HCT116 (cell line): ENCODE data around the gene SAMD9. TPM values are rescaled to one million over a fixed set of nuclear protein-coding genes. Genes with fewer than 3 reads are reported as not detected.

Source experiments
- ATAC-seq: fragments of 200-7000 bp; cut with Tn5 transposase; 2 replicates; pipeline ENCODE4 v1.9.1; 2020; ENCODE audit warnings: mild to moderate bottlenecking, moderate library complexity
- BruUV-seq: library from RNA; stranded (reverse); fragments of 400-500 nt; replicated peaks from 2 replicates; lab custom pipeline; 2021; lab: Mats Ljungman, UMichigan
- CTCF ChIA-PET: fragments of 300-600 bp; sonication (Branson Sonifier 250); formaldehyde crosslinking; loops from one replicate; lab custom pipeline; 2021; ENCODE audit warnings: antibody characterized with exemption; lab: Charles Lee
- POLR2A ChIA-PET: fragments of 300-600, 350-600 bp; sonication (Branson Sonifier 250); formaldehyde crosslinking; loops from one replicate; lab custom pipeline; 2021; ENCODE audit warnings: antibody characterized with exemption; lab: Charles Lee
- RAD21 ChIA-PET, 2 experiments: fragments of 300-600 bp; sonication (Branson Sonifier 250); formaldehyde crosslinking; loops; one replicate each; lab custom pipeline; 2023; ENCODE audit warnings: low total read pairs in 2 of 2; ENCODE audit not compliant: uncharacterized antibody in 2 of 2, unreplicated experiment in 2 of 2, low non-redundant PET in 1 of 2; lab: Charles Lee
- DNase-seq: peaks from one replicate; pipeline ENCODE4 v3.0.0-alpha.2; 2010; ENCODE audit warnings: low read depth, low spot score
- H2AFZ ChIP-seq: fragments of 200-600 bp; shearing (Covaris generic), sonication (generic); 2 replicates; pipeline ENCODE4 v1.6.1; 2017; ENCODE audit warnings: low read depth, mixed run types, mixed read lengths, antibody characterized with exemption, low read length; ENCODE audit not compliant: poor library complexity, severe bottlenecking
- H3K27ac ChIP-seq: 2 replicates; pipeline ENCODE4 v1.5.1; 2012; ENCODE audit warnings: low read depth, low read length
- H3K27me3 ChIP-seq: fragments of 200-600 bp; sonication (generic); 2 replicates; pipeline ENCODE4 v1.6.1; 2016; ENCODE audit warnings: mixed run types, low read length, mixed read lengths; ENCODE audit not compliant: insufficient read depth
- H3K36me3 ChIP-seq, 2 experiments: fragments of 200-500 bp in 1 of 2; fragments of 200-600 bp in 1 of 2; sonication (Bioruptor generic) in 1 of 2; sonication (generic) in 1 of 2; 2 replicates each; pipeline versions ENCODE4 v1.5.1 to v1.6.1; 2014 to 2016; ENCODE audit warnings: low read length in 2 of 2, inconsistent platforms in 1 of 2, mixed read lengths in 1 of 2, mixed run types in 1 of 2; ENCODE audit not compliant: insufficient read depth in 2 of 2, control insufficient read depth in 1 of 2
- H3K4me1 ChIP-seq, 2 experiments: fragments of 200-600 bp in 1 of 2; sonication (generic) in 1 of 2; 2 replicates each; pipeline versions ENCODE4 v1.5.1 to v1.6.1; 2012 to 2017; ENCODE audit warnings: low read length in 2 of 2, inconsistent platforms in 1 of 2, mild to moderate bottlenecking in 1 of 2, mixed read lengths in 1 of 2, mixed run types in 1 of 2, moderate library complexity in 1 of 2; ENCODE audit not compliant: insufficient read depth in 2 of 2, control insufficient read depth in 1 of 2
- H3K4me2 ChIP-seq: fragments of 200-600 bp; sonication (generic); 2 replicates; pipeline ENCODE4 v1.6.1; 2017; ENCODE audit warnings: mixed run types, low read length, mixed read lengths
- H3K4me3 ChIP-seq, 2 experiments: fragments of 200-600 bp in 1 of 2; sonication (generic) in 1 of 2; replicated peaks in 1 of 2; 2 replicates each; pipeline ENCODE4 v1.5.1; 2011 to 2016; ENCODE audit warnings: low read length in 2 of 2, control low read depth in 1 of 2, low read depth in 1 of 2, mild to moderate bottlenecking in 1 of 2, mixed read lengths in 1 of 2, mixed run types in 1 of 2
- H3K79me2 ChIP-seq: fragments of 200-600 bp; sonication (generic); 2 replicates; pipeline ENCODE4 v1.6.1; 2017; ENCODE audit warnings: mild to moderate bottlenecking, mixed run types, low read length, moderate library complexity, mixed read lengths; ENCODE audit not compliant: insufficient read depth
- H3K9ac ChIP-seq: fragments of 200-600 bp; sonication (generic); 2 replicates; pipeline ENCODE4 v1.6.1; 2016; ENCODE audit warnings: low read length, mixed read lengths
- H3K9me2 ChIP-seq: fragments of 200-600 bp; sonication (generic), shearing (Covaris generic); 2 replicates; pipeline ENCODE4 v1.6.1; 2017; ENCODE audit warnings: mixed run types, mild to moderate bottlenecking, moderate library complexity; ENCODE audit not compliant: insufficient read depth
- H3K9me3 ChIP-seq, 2 experiments: fragments of 200-500 bp in 1 of 2; fragments of 200-600 bp in 1 of 2; sonication (Bioruptor generic) in 1 of 2; sonication (generic) in 1 of 2; 2 replicates each; pipeline ENCODE4 v1.6.1; 2014 to 2017; ENCODE audit warnings: low read length in 2 of 2, mixed read lengths in 2 of 2, inconsistent platforms in 1 of 2, low read depth in 1 of 2, mild to moderate bottlenecking in 1 of 2, mixed run types in 1 of 2, moderate library complexity in 1 of 2; ENCODE audit not compliant: control insufficient read depth in 1 of 2, insufficient read depth in 1 of 2
- H4K20me1 ChIP-seq: fragments of 200-600 bp; sonication (generic), shearing (Covaris generic); 2 replicates; pipeline ENCODE4 v1.6.1; 2017; ENCODE audit warnings: mixed run types, mild to moderate bottlenecking, moderate library complexity; ENCODE audit not compliant: insufficient read depth
- ATF3 ChIP-seq: IDR thresholded peaks from 2 replicates; pipeline ENCODE4 v1.6.1; 2012
- CBX3 ChIP-seq: IDR thresholded peaks from 2 replicates; pipeline ENCODE4 v1.6.1; 2012; ENCODE audit warnings: low read depth
- CTCF ChIP-seq, 3 experiments: fragments of 200-600 bp in 1 of 3; sonication (generic) in 1 of 3; IDR thresholded peaks in 2 of 3; conservative IDR thresholded peaks in 1 of 3; 2 replicates each; pipeline ENCODE4 v1.5.1; 2012 to 2017; ENCODE audit warnings: low read depth in 2 of 3, low read length in 2 of 3, antibody characterized with exemption in 1 of 3, borderline replicate concordance in 1 of 3, control low read depth in 1 of 3, mild to moderate bottlenecking in 1 of 3, mixed read lengths in 1 of 3, mixed run types in 1 of 3, moderate library complexity in 1 of 3; ENCODE audit not compliant: insufficient read depth in 1 of 3
- EGR1 ChIP-seq: IDR thresholded peaks from 2 replicates; pipeline ENCODE4 v1.6.1; 2012; ENCODE audit warnings: low read depth
- EZH2 ChIP-seq: fragments of 200-600 bp; sonication (generic); IDR thresholded peaks from 2 replicates; pipeline ENCODE4 v1.6.1; 2017; ENCODE audit warnings: antibody characterized with exemption, mixed run types
- EZH2phosphoT487 ChIP-seq: fragments of 200-600 bp; IDR thresholded peaks from 2 replicates; pipeline ENCODE4 v1.6.1; 2018; ENCODE audit warnings: antibody characterized with exemption, borderline replicate concordance
- FOSL1 ChIP-seq: IDR thresholded peaks from 2 replicates; pipeline ENCODE4 v1.6.1; 2012; ENCODE audit warnings: low read depth
- JUND ChIP-seq: IDR thresholded peaks from 2 replicates; pipeline ENCODE4 v1.6.1; 2012
- MAX ChIP-seq: IDR thresholded peaks from 2 replicates; pipeline ENCODE4 v1.6.1; 2012
- POLR2AphosphoS5 ChIP-seq: IDR thresholded peaks from 2 replicates; pipeline ENCODE4 v1.6.1; 2011; ENCODE audit warnings: mild to moderate bottlenecking, low read depth, low read length, moderate library complexity
- RAD21 ChIP-seq: IDR thresholded peaks from 2 replicates; pipeline ENCODE4 v1.6.1; 2012; ENCODE audit warnings: low read depth, mild to moderate bottlenecking
- SIN3A ChIP-seq: IDR thresholded peaks from 2 replicates; pipeline ENCODE4 v1.6.1; 2012; ENCODE audit warnings: low read depth
- SP1 ChIP-seq: IDR thresholded peaks from 2 replicates; pipeline ENCODE4 v1.6.1; 2012; ENCODE audit warnings: low read depth
- SRF ChIP-seq: IDR thresholded peaks from 2 replicates; pipeline ENCODE4 v1.6.1; 2012; ENCODE audit warnings: low read depth
- TCF7L2 ChIP-seq: IDR thresholded peaks from 2 replicates; pipeline ENCODE4 v1.7.0; 2011; ENCODE audit warnings: borderline replicate concordance, inconsistent platforms; ENCODE audit not compliant: insufficient read depth, insufficient read length; ENCODE audit errors: extremely low read depth
- ZFX ChIP-seq: fragments of 450-650 bp; IDR thresholded peaks from 2 replicates; pipeline ENCODE4 v1.6.1; 2017
- ZNF274 ChIP-seq: fragments of 200-500 bp; sonication (Bioruptor generic); IDR thresholded peaks from 2 replicates; pipeline ENCODE4 v1.6.1; 2014; ENCODE audit warnings: mild to moderate bottlenecking, low read depth, low read length, inconsistent platforms
- intact Hi-C: fragments of 100-400 bp; cut with micrococcal nuclease; formaldehyde crosslinking; loops from 2 replicates; pipeline ENCODE4 v1.10.0; 2022
- total RNA-seq: library from RNA; stranded (reverse); gene quantifications from one replicate; pipeline ENCODE4 v1.2.1, GENCODE V29; 2021; ENCODE audit not compliant: unreplicated experiment

The SAMD9 gene
- total RNA-seq, 1 experiment from 2014 or later: 5.3 TPM

- Histone ChIP-seq H3K79me2 (no peaks in the 10 kb centered on the region), H3K4me2 (no peak overlapping the region), H2AFZ (no peak overlapping the region), H3K4me3 (no peak overlapping the region), H3K9me3 (no peaks in the 10 kb centered on the region), H3K9me2 (0 out of 2 replicates have a peak, but pooled peaks cover 3% of the 10 kb centered on the region), H3K36me3 (no peaks in the 10 kb centered on the region), H4K20me1 (no peaks in the 10 kb centered on the region), H3K27me3 (no peaks in the 10 kb centered on the region), H3K9ac (no peak overlapping the region), H3K4me1 (no peaks in the 10 kb centered on the region), H3K27ac (no peak overlapping the region)
- BruUV-seq: no TSS peak
- ATAC-seq: no peak
- CTCF ChIA-PET: no interaction called here
- intact Hi-C loops: no loop called here
- DNase-seq: no peak
- TF ChIP-seq CTCF (IDR thresholded peaks at IDR 0.05 in 2 of 3, conservative IDR thresholded peaks at IDR 0.05 in 1 of 3; ENCODE audit: borderline replicate concordance in 1 of 3, insufficient read depth in 1 of 3, low read depth in 2 of 3, low read length in 2 of 3): no peak
- TF ChIP-seq POLR2AphosphoS5: no peak
- no peak for TF ChIP-seq EZH2phosphoT487
- TF ChIP-seq ZFX: no peak
- no peak for TF ChIP-seq CBX3
- no peak for TF ChIP-seq ZNF274
- TF ChIP-seq ATF3: no peak
- no peak for TF ChIP-seq MAX
- no peak for TF ChIP-seq EGR1
- TF ChIP-seq TCF7L2: no peak
- TF ChIP-seq RAD21: no peak
- TF ChIP-seq SP1: no peak
- no peak for TF ChIP-seq SRF
- TF ChIP-seq FOSL1: no peak
- TF ChIP-seq JUND: no peak
- no peak for TF ChIP-seq EZH2
- TF ChIP-seq SIN3A: no peak
- POLR2A ChIA-PET: no interaction called here
- RAD21 ChIA-PET: no interaction called here
These were observed 22.9 kb upstream of the SAMD9 start for GRCh38 chr7:93140582-93141191.
